ENCODE data around the gene POLR1G. TPM values are rescaled to one million over a fixed set of nuclear protein-coding genes. Genes with fewer than 3 reads are reported as not detected.
A peak's percentile ranks its signal among the peaks of the same experiment; 100 is the strongest.

The POLR1G gene
- total RNA-seq, 1 experiment from 2014 or later = 43.4 TPM

GRCh38 chr19:45408830-45409556 lies 2.5 kb downstream of the POLR1G start:
- H3K27me3 ChIP-seq (ENCODE audit: insufficient read depth, low read length) = no peaks in the 10 kb centered on the region
- H3K4me1 Mint-ChIP-seq = peaks cover 10 to 14% of the 10 kb centered on the region in 2 experiments
- H3K27ac Mint-ChIP-seq = peak overlapping the region; percentile 1 to 59 (median 20); a peak in 4 of 7 replicates

More at GRCh38 chr19:45408830-45409556, 2.5 kb downstream of the POLR1G start:
- H3K9ac ChIP-seq (ENCODE audit: extremely low read depth, insufficient read length, low read length) = no peak overlapping the region
- peaks cover 18% of the 10 kb centered on the region for H3K23me2 ChIP-seq (ENCODE audit: insufficient read length, low read depth, low read length, poor library complexity, severe bottlenecking)
- no peak for TF ChIP-seq CTCF (conservative IDR thresholded peaks at IDR 0.05)
- DNase-seq = no peak
- Mint-ChIP-seq H3K27me3 (ENCODE audit: low read depth) (no peaks in the 10 kb centered on the region), H3K4me3 (no peak overlapping the region), H3K9me3 (no peaks in the 10 kb centered on the region; a peak in 1 of 5 replicates), H3K36me3 (ENCODE audit: insufficient read depth in 1 of 3, low read depth in 3 of 3) (peaks cover 23 to 50% (median 46%) of the 10 kb centered on the region in 3 experiments; a peak in 6 of 7 replicates)
- H4K8ac ChIP-seq (replicated peaks; ENCODE audit: insufficient read length, low read depth, low read length) = no peak overlapping the region
- no peaks in the 10 kb centered on the region for H3K4me1 ChIP-seq (ENCODE audit: insufficient read depth, low read length)
- H3K79me1 ChIP-seq (ENCODE audit: insufficient read depth, low read depth, low read length, poor library complexity, severe bottlenecking) = no peaks in the 10 kb centered on the region
- no peak overlapping the region for H2AK5ac ChIP-seq (ENCODE audit: insufficient read length, low read length)
- H4K20me1 ChIP-seq (ENCODE audit: control insufficient read depth, insufficient read depth, insufficient read length) = no peaks in the 10 kb centered on the region
- no peak overlapping the region for H2BK20ac ChIP-seq (ENCODE audit: low read depth, low read length, poor library complexity, severe bottlenecking)
- H2BK5ac ChIP-seq (ENCODE audit: insufficient read length, low read length) = no peak overlapping the region
- no peak overlapping the region for H4K91ac ChIP-seq (ENCODE audit: insufficient read length, low read depth, low read length)
- H3K56ac ChIP-seq (ENCODE audit: insufficient read length, low read depth, low read length) = no peak overlapping the region
- no peak overlapping the region for H3K18ac ChIP-seq (ENCODE audit: insufficient read length, low read depth, low read length)
- H3K14ac ChIP-seq (ENCODE audit: insufficient read depth, low read length) = no peak overlapping the region
- no peak overlapping the region for H3K27ac ChIP-seq (ENCODE audit: insufficient read length, low read depth, low read length)
- no peak overlapping the region for H3K4me2 ChIP-seq (ENCODE audit: insufficient read depth, insufficient read length, low read length)
- no peak overlapping the region for H2BK12ac ChIP-seq (ENCODE audit: insufficient read length, low read depth, low read length)
- H3K23ac ChIP-seq (ENCODE audit: insufficient read length, low read depth, low read length) = no peak overlapping the region
- no peak overlapping the region for H2BK120ac ChIP-seq (ENCODE audit: low read depth, low read length, poor library complexity, severe bottlenecking)
- WGBS (ENCODE audit: extremely low coverage, insufficient read length, low lambda C conversion rate) = no CpG with 5 or more reads among the region's 15 CpGs
- H3K9me3 ChIP-seq (ENCODE audit: control insufficient read depth, low read depth, low read length) = no peaks in the 10 kb centered on the region
- no peaks in the 10 kb centered on the region; the same call in 1 of the 2 replicates for H3K79me2 ChIP-seq (ENCODE audit: insufficient read depth, low read length)
- no peak overlapping the region for H2BK15ac ChIP-seq (ENCODE audit: low read depth, low read length)
- no peak overlapping the region for H3K4ac ChIP-seq (ENCODE audit: low read depth, low read length)
- H3T11ph ChIP-seq (ENCODE audit: low read length) = no peak overlapping the region
- no peak overlapping the region for H2AFZ ChIP-seq (ENCODE audit: low read length)
- H4K5ac ChIP-seq (ENCODE audit: insufficient read length, low read depth, low read length) = no peak overlapping the region
